GM12864 (cell line): Measurements from ENCODE around the gene PLD1.

Source experiments
- DNase-seq: peaks from one replicate; pipeline ENCODE4 v3.0.0-alpha.2; 2011; ENCODE audit warnings: low read depth
- H3K4me3 ChIP-seq: 2 replicates; pipeline ENCODE4 v1.5.1; 2011; ENCODE audit warnings: mild to moderate bottlenecking, low read depth, low read length, control low read depth
- CTCF ChIP-seq: IDR thresholded peaks from 2 replicates; pipeline ENCODE4 v1.5.1; 2011; ENCODE audit warnings: low read depth, mild to moderate bottlenecking, moderate library complexity, low read length, control low read depth, inconsistent platforms; ENCODE audit errors: missing control alignments

The PLD1 gene

GRCh38 chr3:171584100-171584499, 226.2 kb downstream of the PLD1 start:
- no peak overlapping the region for H3K4me3 ChIP-seq
- no peak for DNase-seq
- no peak for TF ChIP-seq CTCF

GRCh38 chr3:171574556-171575240, 235.6 kb downstream of the PLD1 start:
- H3K4me3 ChIP-seq: no peak overlapping the region
- no peak for DNase-seq
- TF ChIP-seq CTCF: no peak

GRCh38 chr3:171569571-171570132, 240.6 kb downstream of the PLD1 start:
- no peak for DNase-seq
- H3K4me3 ChIP-seq: no peak overlapping the region

GRCh38 chr3:171568766-171569165, 241.5 kb downstream of the PLD1 start:
- DNase-seq: no peak
- TF ChIP-seq CTCF: no peak
- no peak overlapping the region for H3K4me3 ChIP-seq

More at GRCh38 chr3:171569571-171570132, 240.6 kb downstream of the PLD1 start:
- TF ChIP-seq CTCF: no peak

- peak; percentile 52 for TF ChIP-seq CTCF
- H3K4me3 ChIP-seq: no peak overlapping the region
- peak; percentile 18 for DNase-seq
Measured at GRCh38 chr3:171566803-171567422, 243.4 kb downstream of the PLD1 start.

GRCh38 chr3:171565481-171566058, 244.7 kb downstream of the PLD1 start:
- no peak overlapping the region for H3K4me3 ChIP-seq
- DNase-seq: no peak
- no peak for TF ChIP-seq CTCF
